GM18526 (cell line): ENCODE measurements around the gene MIB1.

ENCODE experiments used
- POLR2A ChIP-seq: IDR thresholded peaks from 3 replicates; pipeline ENCODE4 v1.6.1; 2011; ENCODE audit not compliant: insufficient read length; ENCODE audit errors: extremely low read depth

MIB1 gene

GRCh38 chr18:21763846-21764646 lies 23.5 kb downstream of the MIB1 start:
- no peak for TF ChIP-seq POLR2A

GRCh38 chr18:21769206-21769605 lies 28.6 kb downstream of the MIB1 start:
- no peak for TF ChIP-seq POLR2A

GRCh38 chr18:21774722-21775121 lies 34.1 kb downstream of the MIB1 start:
- no peak for TF ChIP-seq POLR2A

GRCh38 chr18:21777814-21778213 lies 37.2 kb downstream of the MIB1 start:
- no peak for TF ChIP-seq POLR2A

GRCh38 chr18:21786526-21786925 lies 45.9 kb downstream of the MIB1 start:
- no peak for TF ChIP-seq POLR2A

GRCh38 chr18:21798126-21798525 lies 57.5 kb downstream of the MIB1 start:
- no peak for TF ChIP-seq POLR2A

- no peak for TF ChIP-seq POLR2A
These were observed 59.1 kb downstream of the MIB1 start for GRCh38 chr18:21799721-21800120.

GRCh38 chr18:21803495-21803894 lies 62.9 kb downstream of the MIB1 start:
- TF ChIP-seq POLR2A: no peak

GRCh38 chr18:21805771-21806366 lies 65.3 kb downstream of the MIB1 start:
- no peak for TF ChIP-seq POLR2A

GRCh38 chr18:21808185-21808584 lies 67.6 kb downstream of the MIB1 start:
- no peak for TF ChIP-seq POLR2A

- no peak for TF ChIP-seq POLR2A
These were observed 69.1 kb downstream of the MIB1 start for GRCh38 chr18:21809725-21810124.

- no peak for TF ChIP-seq POLR2A
These were observed 74.5 kb downstream of the MIB1 start for GRCh38 chr18:21815101-21815500.

GRCh38 chr18:21820033-21820810 lies 79.6 kb downstream of the MIB1 start:
- TF ChIP-seq POLR2A: no peak

- TF ChIP-seq POLR2A: no peak
These were observed 80.2 kb downstream of the MIB1 start for GRCh38 chr18:21820811-21821143.

GRCh38 chr18:21823848-21824247 lies 83.3 kb downstream of the MIB1 start:
- no peak for TF ChIP-seq POLR2A

GRCh38 chr18:21826196-21826595 lies 85.6 kb downstream of the MIB1 start:
- no peak for TF ChIP-seq POLR2A
